HEK293 (cell line): ENCODE results near the gene TEAD1.

ENCODE experiments used
- CTCF ChIA-PET: fragments of 350-600 bp; formaldehyde crosslinking; extraction: SDS; loops from one replicate; lab custom pipeline; 2021; ENCODE audit warnings: antibody characterized with exemption; lab: Yijun Ruan, JAX
- POLR2A ChIA-PET: fragments of 300-600 bp; formaldehyde crosslinking; extraction: SDS; loops from one replicate; lab custom pipeline; 2020; ENCODE audit warnings: antibody characterized with exemption, inconsistent platforms; lab: Yijun Ruan, JAX
- H3K27ac ChIP-seq: fragments of 200-500 bp; sonication (Bioruptor generic); 2 replicates; pipeline ENCODE4 v1.5.1; 2014; ENCODE audit warnings: low read depth, low read length, control low read depth, inconsistent platforms; ENCODE audit errors: extremely low read depth
- H3K36me3 ChIP-seq, 2 experiments: fragments of 200-500 bp in 1 of 2; sonication (Bioruptor generic) in 1 of 2; 1 replicate in 1 of 2; 2 replicates in 1 of 2; pipeline ENCODE4 v1.5.1; 2014 to 2017; ENCODE audit warnings: inconsistent platforms in 2 of 2, low read length in 2 of 2; ENCODE audit not compliant: control insufficient read depth in 2 of 2, insufficient read depth in 1 of 2
- H3K4me1 ChIP-seq: fragments of 200-500 bp; sonication (Bioruptor generic); 2 replicates; pipeline ENCODE4 v1.5.1; 2014; ENCODE audit warnings: mild to moderate bottlenecking, low read length, inconsistent platforms; ENCODE audit not compliant: control insufficient read depth, insufficient read depth
- H3K4me3 ChIP-seq: 2 replicates; pipeline ENCODE4 v1.5.1; 2011; ENCODE audit warnings: low read depth, mild to moderate bottlenecking, control low read depth, low read length, moderate library complexity
- H3K9me3 ChIP-seq: fragments of 200-500 bp; sonication (Bioruptor generic); 2 replicates; pipeline ENCODE4 v1.5.1; 2014; ENCODE audit warnings: low read depth, low read length, inconsistent platforms; ENCODE audit not compliant: control insufficient read depth, insufficient read depth
- MEIS1 ChIP-seq: sonication (generic); formaldehyde crosslinking; IDR thresholded peaks from 2 replicates; pipeline ENCODE4 v1.8.1; 2022; ENCODE audit warnings: missing genetic modification reagents, mild to moderate bottlenecking, borderline replicate concordance
- PRDM10 ChIP-seq: fragments of 450-650 bp; formaldehyde crosslinking; IDR thresholded peaks from 2 replicates; pipeline ENCODE4 v1.5.1; 2016; ENCODE audit warnings: missing biosample characterization, missing genetic modification characterization
- SP2 ChIP-seq: fragments of 450-650 bp; formaldehyde crosslinking; IDR thresholded peaks from 2 replicates; pipeline ENCODE4 v1.5.1; 2016; ENCODE audit warnings: missing biosample characterization, missing genetic modification characterization
- SP3 ChIP-seq: fragments of 450-650 bp; formaldehyde crosslinking; IDR thresholded peaks from 2 replicates; pipeline ENCODE4 v1.5.1; 2016; ENCODE audit warnings: missing biosample characterization, missing genetic modification characterization
- TCF7L2 ChIP-seq: IDR thresholded peaks from 2 replicates; pipeline ENCODE4 v1.6.1; 2011; ENCODE audit warnings: low read depth, mild to moderate bottlenecking, inconsistent platforms, low read length, moderate library complexity, borderline replicate concordance
- ZBTB11 ChIP-seq: fragments of 450-650 bp; formaldehyde crosslinking; conservative IDR thresholded peaks from 2 replicates; pipeline ENCODE4 v1.5.1; 2016; ENCODE audit warnings: low read depth, missing biosample characterization, missing genetic modification characterization
- ZBTB20 ChIP-seq: fragments of 450-650 bp; formaldehyde crosslinking; IDR thresholded peaks from 2 replicates; pipeline ENCODE4 v1.5.1; 2016; ENCODE audit warnings: missing biosample characterization, missing genetic modification characterization
- ZNF211 ChIP-seq: fragments of 450-650 bp; formaldehyde crosslinking; IDR thresholded peaks from 2 replicates; pipeline ENCODE4 v1.5.1; 2016; ENCODE audit warnings: low read depth, missing biosample characterization, missing genetic modification characterization
- ZNF214 ChIP-seq: fragments of 450-650 bp; formaldehyde crosslinking; IDR thresholded peaks from 2 replicates; pipeline ENCODE4 v1.5.1; 2017; ENCODE audit warnings: missing biosample characterization, mild to moderate bottlenecking, missing genetic modification characterization, borderline replicate concordance
- ZNF26 ChIP-seq: fragments of 450-650 bp; formaldehyde crosslinking; IDR thresholded peaks from 2 replicates; pipeline ENCODE4 v1.5.1; 2016; ENCODE audit warnings: missing biosample characterization, missing genetic modification characterization
- ZNF266 ChIP-seq: fragments of 450-650 bp; formaldehyde crosslinking; IDR thresholded peaks from 2 replicates; pipeline ENCODE4 v1.5.1; 2016; ENCODE audit warnings: missing biosample characterization, missing genetic modification characterization, low read depth
- ZNF398 ChIP-seq: fragments of 450-650 bp; formaldehyde crosslinking; IDR thresholded peaks from 2 replicates; pipeline ENCODE4 v1.5.1; 2017; ENCODE audit warnings: missing biosample characterization, missing genetic modification characterization
- ZNF404 ChIP-seq: fragments of 450-650 bp; formaldehyde crosslinking; IDR thresholded peaks from 2 replicates; pipeline ENCODE4 v1.5.1; 2017; ENCODE audit warnings: missing biosample characterization, missing genetic modification characterization
- ZNF560 ChIP-seq: fragments of 450-650 bp; formaldehyde crosslinking; IDR thresholded peaks from 2 replicates; pipeline ENCODE4 v1.5.1; 2017; ENCODE audit warnings: missing biosample characterization, missing genetic modification characterization, borderline replicate concordance
- ZNF600 ChIP-seq: fragments of 450-650 bp; formaldehyde crosslinking; IDR thresholded peaks from 2 replicates; pipeline ENCODE4 v1.5.1; 2016; ENCODE audit warnings: missing biosample characterization, missing genetic modification characterization
- ZNF660 ChIP-seq: fragments of 450-650 bp; IDR thresholded peaks from 2 replicates; pipeline ENCODE4 v1.5.1; 2018; ENCODE audit warnings: missing biosample characterization, mild to moderate bottlenecking, missing genetic modification characterization
- ZNF843 ChIP-seq: fragments of 450-650 bp; formaldehyde crosslinking; IDR thresholded peaks from 2 replicates; pipeline ENCODE4 v1.5.1; 2016; ENCODE audit warnings: missing biosample characterization, missing genetic modification characterization

Gene TEAD1

GRCh38 chr11:12815931-12816494 is 141.8 kb downstream of the TEAD1 start (continued):
- TF ChIP-seq ZBTB11 (tag by site-specific recombination) (no peak), ZNF266 (no peak), ZNF843 (tag by site-specific recombination) (no peak), SP2 (no peak), ZNF398 (no peak)

- H3K27ac ChIP-seq = no peak overlapping the region
- no peaks in the 10 kb centered on the region for H3K36me3 ChIP-seq
- TF ChIP-seq SP3 (tag by site-specific recombination) = no peak
- TF ChIP-seq ZNF600 (tag by site-specific recombination) = no peak
- TF ChIP-seq MEIS1 = no peak
- no peak for TF ChIP-seq ZNF560 (tag by site-specific recombination)
- TF ChIP-seq ZNF660 (tag by site-specific recombination) = no peak
- TF ChIP-seq ZNF26 (tag by site-specific recombination) = no peak
- TF ChIP-seq, all 188 proteins: peak for 0
- Histone ChIP-seq H3K9me3 (no peaks in the 10 kb centered on the region), H3K4me1 (peaks cover 3% of the 10 kb centered on the region), H3K4me3 (no peak overlapping the region)
- POLR2A ChIA-PET = interaction anchor here (1.3 kb wide), 1 partner anchor 10 kb away, joined by 4 read pairs; no protein-coding TSS in a partner anchor
- CTCF ChIA-PET = interaction anchor here (0.6 to 0.7 kb wide), 2 partner anchors 11 to 274 kb away, joined by 3 read pairs; no protein-coding TSS in a partner anchor
These were observed 143.6 kb downstream of the TEAD1 start for GRCh38 chr11:12817681-12818332.

GRCh38 chr11:12818333-12819015 is 144.3 kb downstream of the TEAD1 start:
- no peak overlapping the region for H3K27ac ChIP-seq
- H3K4me1 ChIP-seq = peaks cover 3% of the 10 kb centered on the region
- H3K4me3 ChIP-seq = no peak overlapping the region
- ChIA-PET CTCF (interaction anchor here (0.6 kb wide), 1 partner anchor 274 kb away, joined by 3 read pairs; no protein-coding TSS in a partner anchor), POLR2A (interaction anchor here (1.3 kb wide), 1 partner anchor 9 kb away, joined by 4 read pairs; no protein-coding TSS in a partner anchor)
- H3K9me3 ChIP-seq = no peaks in the 10 kb centered on the region
- no peaks in the 10 kb centered on the region for H3K36me3 ChIP-seq
- TF ChIP-seq PRDM10 (tag by site-specific recombination) (no peak), ZNF211 (tag by site-specific recombination) (no peak), ZNF214 (no peak), TCF7L2 (no peak), ZNF404 (tag by site-specific recombination) (no peak), ZBTB20 (tag by site-specific recombination) (no peak)
